Neural crest cell (in vitro differentiated cells): ENCODE data around the gene KRT5. TPM values are rescaled to one million over a fixed set of nuclear protein-coding genes. Genes with fewer than 3 reads are reported as not detected.

Experiments used
- DNase-seq: peaks from one replicate; pipeline ENCODE4 v3.0.0; 2021; ENCODE audit warnings: low read depth, mixed read lengths, low spot score
- H3K27ac Mint-ChIP-seq: one replicate; pipeline ENCODE4 v1.8.0; 2021; ENCODE audit warnings: mild to moderate bottlenecking, mixed read lengths; ENCODE audit not compliant: unreplicated experiment
- H3K27me3 Mint-ChIP-seq: 2 replicates; pipeline ENCODE4 v1.8.0; 2021; ENCODE audit warnings: low read depth, mild to moderate bottlenecking, mixed read lengths
- H3K36me3 Mint-ChIP-seq: 2 replicates; pipeline ENCODE4 v1.8.0; 2021; ENCODE audit warnings: low read depth, mild to moderate bottlenecking, mixed read lengths
- H3K4me1 Mint-ChIP-seq: 2 replicates; pipeline ENCODE4 v1.8.0; 2021; ENCODE audit warnings: mixed read lengths
- H3K4me3 Mint-ChIP-seq: one replicate; pipeline ENCODE4 v1.8.0; 2021; ENCODE audit warnings: mild to moderate bottlenecking, mixed read lengths
- H3K9me3 Mint-ChIP-seq: 2 replicates; pipeline ENCODE4 v1.8.0; 2021; ENCODE audit warnings: mixed read lengths
- total RNA-seq: library from RNA; stranded (reverse); gene quantifications from 2 replicates; pipeline ENCODE4 v1.2.1, GENCODE V29; 2021
- TF ChIP-seq, protein P1 (sequence below): fragments of 200-600 bp; sonication (generic); conservative IDR thresholded peaks from 2 replicates; pipeline ENCODE4 v1.5.0; 2021; ENCODE audit warnings: antibody characterized with exemption, mild to moderate bottlenecking

The KRT5 gene
- total RNA-seq, 1 donor from 2014 or later, result not detected

DNA sequence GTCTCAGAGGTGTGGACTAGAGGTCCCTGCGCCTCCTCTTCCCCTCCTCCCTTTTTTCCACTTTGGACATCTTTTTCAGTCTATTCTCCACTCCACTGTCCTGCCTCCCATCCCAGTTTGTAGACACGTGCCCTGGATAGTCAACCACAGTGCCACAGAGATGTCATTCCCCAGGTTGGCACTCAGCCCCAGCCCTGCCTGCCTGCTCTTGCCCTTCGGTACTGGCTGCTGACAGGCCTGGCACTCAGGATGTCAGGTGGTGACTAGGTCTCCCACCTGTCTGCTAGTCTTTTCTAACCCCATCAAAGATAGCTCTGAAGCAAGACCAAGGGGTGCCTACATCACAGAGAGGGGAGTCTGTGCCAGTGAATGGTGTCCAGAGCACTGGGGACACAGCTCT, 16.9 kb upstream of the KRT5 start:
- TF ChIP-seq, protein P1, sequence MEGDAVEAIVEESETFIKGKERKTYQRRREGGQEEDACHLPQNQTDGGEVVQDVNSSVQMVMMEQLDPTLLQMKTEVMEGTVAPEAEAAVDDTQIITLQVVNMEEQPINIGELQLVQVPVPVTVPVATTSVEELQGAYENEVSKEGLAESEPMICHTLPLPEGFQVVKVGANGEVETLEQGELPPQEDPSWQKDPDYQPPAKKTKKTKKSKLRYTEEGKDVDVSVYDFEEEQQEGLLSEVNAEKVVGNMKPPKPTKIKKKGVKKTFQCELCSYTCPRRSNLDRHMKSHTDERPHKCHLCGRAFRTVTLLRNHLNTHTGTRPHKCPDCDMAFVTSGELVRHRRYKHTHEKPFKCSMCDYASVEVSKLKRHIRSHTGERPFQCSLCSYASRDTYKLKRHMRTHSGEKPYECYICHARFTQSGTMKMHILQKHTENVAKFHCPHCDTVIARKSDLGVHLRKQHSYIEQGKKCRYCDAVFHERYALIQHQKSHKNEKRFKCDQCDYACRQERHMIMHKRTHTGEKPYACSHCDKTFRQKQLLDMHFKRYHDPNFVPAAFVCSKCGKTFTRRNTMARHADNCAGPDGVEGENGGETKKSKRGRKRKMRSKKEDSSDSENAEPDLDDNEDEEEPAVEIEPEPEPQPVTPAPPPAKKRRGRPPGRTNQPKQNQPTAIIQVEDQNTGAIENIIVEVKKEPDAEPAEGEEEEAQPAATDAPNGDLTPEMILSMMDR, result no peak
- Mint-ChIP-seq H3K9me3 (no peaks in the 10 kb centered on the region), H3K4me1 (no peaks in the 10 kb centered on the region), H3K4me3 (no peak overlapping the region), H3K27ac (no peak overlapping the region), H3K36me3 (no peaks in the 10 kb centered on the region), H3K27me3 (no peaks in the 10 kb centered on the region)
- no peak for DNase-seq

DNA sequence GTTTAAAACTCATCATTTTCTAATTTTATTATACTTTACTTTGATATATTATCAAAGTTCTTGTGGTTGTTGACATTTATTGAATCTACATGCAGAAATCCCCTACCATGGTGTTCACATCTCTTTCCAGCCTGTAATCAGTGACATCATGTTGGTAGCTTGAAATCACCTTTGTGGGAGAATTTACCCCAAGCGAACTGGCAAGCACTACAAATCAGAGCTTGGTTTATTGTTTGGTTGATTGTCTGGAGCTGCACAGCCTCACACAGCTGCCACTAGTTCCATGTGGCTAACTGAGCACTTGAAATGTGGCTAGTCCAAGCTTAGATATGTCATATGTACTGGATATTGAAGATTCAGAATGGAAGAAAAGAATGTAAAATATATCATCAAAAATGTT, 15.4 kb upstream of the KRT5 start:
- Mint-ChIP-seq H3K27ac (no peak overlapping the region), H3K36me3 (no peaks in the 10 kb centered on the region), H3K4me1 (no peaks in the 10 kb centered on the region), H3K9me3 (no peaks in the 10 kb centered on the region), H3K27me3 (no peaks in the 10 kb centered on the region), H3K4me3 (no peak overlapping the region)
- no peak for DNase-seq
- TF ChIP-seq, protein P1, result no peak

DNA sequence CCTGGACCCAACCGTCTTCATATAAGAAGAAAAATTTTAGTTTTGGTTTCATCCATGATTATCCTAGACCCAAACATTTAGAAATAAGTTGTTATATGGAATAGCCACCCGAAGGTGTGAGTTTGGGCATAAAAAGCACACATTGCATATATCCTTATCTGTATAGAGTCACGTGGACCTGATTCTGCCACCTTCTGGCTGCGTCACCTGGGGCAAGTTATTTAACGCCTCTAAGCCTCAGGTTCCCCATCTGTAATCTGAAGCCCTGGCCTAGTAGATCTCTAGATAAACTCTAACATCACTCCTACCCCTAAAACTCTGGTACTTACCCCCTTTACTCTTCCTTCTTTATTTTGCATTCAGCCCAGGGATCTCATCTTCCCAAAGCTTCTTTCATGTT, 14.3 kb upstream of the KRT5 start:
- TF ChIP-seq, protein P1, result no peak
- no peaks in the 10 kb centered on the region for H3K4me1 Mint-ChIP-seq
- no peaks in the 10 kb centered on the region for H3K27me3 Mint-ChIP-seq
- H3K36me3 Mint-ChIP-seq, result no peaks in the 10 kb centered on the region
- DNase-seq, result no peak
- H3K9me3 Mint-ChIP-seq, result no peaks in the 10 kb centered on the region
- H3K4me3 Mint-ChIP-seq, result no peak overlapping the region
- H3K27ac Mint-ChIP-seq, result no peak overlapping the region

DNA sequence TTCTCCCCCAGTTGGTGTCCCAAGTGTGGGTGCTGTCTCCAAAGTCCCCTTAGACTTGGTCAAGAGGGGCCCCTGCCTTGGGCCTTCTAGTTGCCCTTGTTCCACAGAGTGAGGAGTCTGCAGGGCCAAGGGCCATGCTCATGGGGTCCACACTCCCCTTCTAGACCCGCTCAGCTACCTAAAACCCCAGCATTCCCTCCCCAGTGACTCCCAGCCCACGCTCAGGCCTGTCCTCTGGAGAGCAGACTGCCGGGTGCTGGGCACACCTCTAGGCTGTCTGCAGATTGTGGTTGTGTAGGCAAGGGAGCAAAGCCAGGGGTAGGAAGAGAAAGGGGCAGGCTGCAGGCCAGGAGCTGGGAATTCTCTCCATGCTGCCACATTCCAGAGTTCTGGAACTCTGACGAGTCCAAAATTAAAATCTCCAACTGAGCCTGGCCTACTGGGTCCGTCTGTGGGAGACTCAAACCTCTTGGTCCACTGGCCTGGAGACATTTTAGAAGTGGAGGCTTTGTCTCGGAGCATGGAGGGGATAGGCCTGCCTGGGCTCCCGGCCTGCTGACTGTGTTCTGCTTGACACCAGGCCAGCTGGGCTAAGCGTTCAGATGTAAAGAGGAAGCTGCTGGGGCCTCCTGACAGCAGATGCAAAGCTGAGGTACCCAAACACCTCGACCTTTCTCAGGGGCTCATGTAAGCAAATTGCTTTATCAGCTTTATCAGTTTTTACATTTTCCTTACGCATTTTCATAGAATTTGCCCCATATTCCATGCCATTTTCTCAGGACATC, 13.7 kb upstream of the KRT5 start:
- TF ChIP-seq, protein P1, result no peak

DNA sequence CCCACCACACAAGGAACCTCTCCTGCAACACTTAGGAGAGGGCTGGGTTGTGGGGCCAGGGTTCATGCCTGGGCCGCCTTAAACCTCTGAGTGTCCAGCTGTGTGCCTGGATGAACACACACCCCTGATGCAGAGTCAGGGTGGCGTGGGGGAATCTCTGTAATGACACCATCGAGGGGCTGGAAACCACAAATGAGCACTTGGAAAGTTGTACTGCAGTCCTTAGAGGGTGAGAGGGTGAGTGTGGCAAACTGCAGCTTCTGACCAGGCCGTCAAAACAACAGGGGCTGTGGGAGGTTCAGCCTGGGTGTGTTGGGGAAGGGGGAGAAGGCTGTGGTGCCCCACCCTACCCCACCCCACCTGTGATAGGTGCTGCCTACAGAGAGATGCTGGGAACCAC, 12.4 kb upstream of the KRT5 start:
- Mint-ChIP-seq H3K9me3 (no peaks in the 10 kb centered on the region), H3K4me1 (no peaks in the 10 kb centered on the region), H3K27me3 (no peaks in the 10 kb centered on the region), H3K4me3 (no peak overlapping the region), H3K36me3 (no peaks in the 10 kb centered on the region), H3K27ac (no peak overlapping the region)
- no peak for DNase-seq
- TF ChIP-seq, protein P1, result no peak

More for the DNA sequence above, 13.7 kb upstream of the KRT5 start:
- DNase-seq, result no peak
- Mint-ChIP-seq H3K27ac (no peak overlapping the region), H3K4me3 (no peak overlapping the region), H3K36me3 (no peaks in the 10 kb centered on the region), H3K4me1 (no peaks in the 10 kb centered on the region), H3K27me3 (no peaks in the 10 kb centered on the region), H3K9me3 (no peaks in the 10 kb centered on the region)
